GM15510 (cell line): ENCODE measurements around the gene UQCRC1.
A peak's percentile ranks its signal among the peaks of the same experiment; 100 is the strongest.

Experiments
- POLR2A ChIP-seq: IDR thresholded peaks from 3 replicates; pipeline ENCODE4 v1.6.1; 2011; ENCODE audit warnings: borderline replicate concordance; ENCODE audit not compliant: insufficient read length; ENCODE audit errors: extremely low read depth

The UQCRC1 gene

DNA sequence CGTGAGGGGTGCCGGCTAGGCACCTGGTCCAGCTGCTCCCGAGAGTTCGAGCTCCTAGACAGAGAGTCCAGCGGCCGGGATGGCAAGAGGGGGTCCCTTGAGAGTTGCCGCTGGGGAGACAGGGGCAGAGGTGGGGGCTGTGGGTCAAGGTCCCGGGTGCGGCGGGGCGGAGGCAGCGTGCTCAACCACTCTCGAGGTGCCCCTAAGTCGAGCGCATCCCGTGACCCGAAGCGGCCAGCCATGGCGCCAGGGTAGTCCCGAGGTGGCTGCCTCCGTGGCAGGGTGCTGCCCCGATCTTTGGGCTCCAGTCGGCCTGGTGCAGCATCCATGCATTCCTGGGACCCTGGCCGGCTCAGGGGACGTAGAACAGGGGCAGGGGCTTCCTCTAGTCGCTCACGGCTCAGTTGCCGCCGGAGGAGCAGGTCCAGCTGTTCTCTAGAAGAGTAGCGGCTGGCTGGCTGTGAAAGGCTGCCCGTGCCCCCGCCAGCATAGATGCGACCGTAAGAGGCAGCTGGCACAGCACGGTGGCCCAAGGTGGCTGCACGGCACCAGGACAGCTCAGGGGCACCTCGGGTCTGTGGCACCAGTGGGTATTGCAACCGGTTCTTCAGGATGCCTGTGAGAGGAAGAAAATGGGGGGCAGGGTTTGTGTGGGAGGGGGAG lies 30.6 kb upstream of the UQCRC1 start:
- no peak for TF ChIP-seq POLR2A

DNA sequence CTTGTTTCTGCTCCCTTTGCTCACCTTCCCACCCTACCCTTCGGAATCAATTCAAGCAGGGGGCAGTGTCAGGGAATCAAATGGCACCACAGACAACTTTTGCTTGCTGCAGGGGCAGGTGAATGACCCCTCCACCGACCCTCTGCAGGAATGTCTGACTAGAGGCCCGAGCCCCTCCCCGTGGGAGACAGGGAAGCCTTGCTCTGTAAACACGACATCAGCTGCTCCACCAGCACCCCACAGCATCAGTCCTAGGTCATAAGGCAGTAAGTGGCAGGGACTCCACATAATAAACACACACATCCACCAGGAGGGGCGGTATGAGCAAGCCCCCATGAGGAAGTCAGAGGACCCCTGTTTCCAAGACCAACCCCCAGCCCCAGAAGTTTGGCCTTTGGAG lies 27.9 kb upstream of the UQCRC1 start:
- TF ChIP-seq POLR2A, result no peak

DNA sequence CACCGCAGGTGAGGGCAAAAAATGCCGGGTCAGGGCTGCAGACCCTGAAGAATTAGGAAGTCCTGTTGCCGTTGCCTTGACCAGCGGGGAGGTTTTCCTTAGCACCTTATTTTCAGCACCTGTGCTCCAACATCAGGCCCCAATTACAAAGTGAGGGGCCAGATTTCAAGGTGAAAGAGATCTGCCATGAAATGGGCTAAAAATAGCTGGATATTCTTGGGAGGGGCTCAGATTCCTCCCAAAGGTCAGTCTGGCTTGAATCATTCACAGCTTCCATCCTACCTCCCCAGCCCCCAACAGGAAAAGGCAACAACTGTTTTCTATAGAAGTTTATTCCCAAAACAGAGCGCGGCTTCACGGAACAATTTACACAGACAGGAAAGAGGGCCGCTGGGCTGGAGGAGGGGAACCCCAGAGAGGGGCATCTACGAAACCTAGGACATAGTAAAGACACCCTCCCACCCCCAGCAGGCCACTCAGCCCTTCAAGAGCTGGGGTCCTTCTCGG lies 26.8 kb upstream of the UQCRC1 start:
- no peak for TF ChIP-seq POLR2A

DNA sequence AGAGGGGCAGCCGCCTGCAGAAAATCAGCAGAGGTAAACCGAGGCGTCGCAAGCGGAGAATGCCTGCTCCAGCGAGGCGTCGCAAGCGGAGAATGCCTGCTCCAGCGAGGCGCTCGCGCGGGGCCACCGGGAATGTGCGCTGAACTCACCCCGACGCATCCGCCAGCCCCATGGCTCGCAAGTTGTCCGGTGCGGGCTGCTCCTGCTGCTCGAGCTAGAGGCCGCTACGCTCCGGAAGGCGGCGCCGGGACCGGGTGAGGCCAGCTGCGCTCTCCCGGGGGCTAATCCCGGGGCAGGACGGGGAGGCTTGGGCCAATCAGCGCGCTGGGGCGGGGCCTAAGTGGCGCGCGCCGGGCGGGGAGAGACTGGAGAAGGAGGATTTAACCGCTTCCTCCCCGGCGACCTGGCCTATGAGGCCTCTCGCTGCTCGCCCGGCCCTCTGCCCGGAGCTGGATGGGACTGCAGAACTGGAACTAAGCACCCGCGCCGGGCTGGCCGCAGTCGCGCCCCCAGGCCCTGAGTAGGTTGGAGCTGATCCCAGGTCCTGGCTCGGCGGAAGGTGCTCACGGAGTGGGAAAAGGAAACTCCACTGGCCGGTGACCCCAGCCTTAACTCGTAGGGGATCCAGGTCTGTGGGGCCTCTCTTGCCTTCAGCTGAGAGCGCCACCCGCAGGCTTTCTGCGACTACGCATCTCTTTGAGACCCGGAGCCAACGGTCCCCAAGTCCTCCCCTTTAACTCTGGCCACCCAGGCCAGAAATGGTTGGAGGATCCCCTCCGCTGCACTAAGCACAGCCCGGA lies 26.0 kb upstream of the UQCRC1 start, which contains the start of gene SLC26A6:
TSS of gene SLC26A6 (minus strand) at position 240 of the 800 bp plus-strand sequence. CDS start at position 172, 68 bp downstream.
- TF ChIP-seq POLR2A, result peak; percentile 64

DNA sequence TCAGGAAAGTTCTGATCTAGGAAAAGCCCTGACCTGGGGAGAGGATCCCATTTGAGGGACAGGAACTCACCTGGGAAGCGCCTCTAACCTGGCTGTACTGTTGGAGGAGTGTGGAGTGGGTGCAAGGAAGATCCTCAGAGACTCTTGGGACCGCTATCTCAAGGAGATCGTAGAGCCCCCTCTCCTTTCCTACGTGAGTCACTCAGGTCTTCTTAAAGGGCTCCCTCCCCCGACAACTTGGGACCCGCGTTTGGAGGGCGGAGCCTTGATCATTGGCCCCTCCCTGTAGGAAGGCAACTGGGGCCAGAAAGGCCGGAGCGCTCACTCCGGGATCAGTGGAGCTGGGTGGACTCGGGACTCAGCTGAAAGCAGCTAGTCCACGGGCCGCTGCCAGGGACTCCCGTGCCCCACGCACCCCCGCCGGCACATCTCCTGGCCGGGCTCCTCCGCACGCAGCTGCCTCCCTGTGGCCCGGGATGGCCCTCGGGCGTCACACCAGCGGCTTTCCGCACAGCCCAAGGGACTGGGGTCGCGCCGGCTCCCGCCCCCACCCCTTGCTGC lies 25.3 kb upstream of the UQCRC1 start:
- no peak for TF ChIP-seq POLR2A

DNA sequence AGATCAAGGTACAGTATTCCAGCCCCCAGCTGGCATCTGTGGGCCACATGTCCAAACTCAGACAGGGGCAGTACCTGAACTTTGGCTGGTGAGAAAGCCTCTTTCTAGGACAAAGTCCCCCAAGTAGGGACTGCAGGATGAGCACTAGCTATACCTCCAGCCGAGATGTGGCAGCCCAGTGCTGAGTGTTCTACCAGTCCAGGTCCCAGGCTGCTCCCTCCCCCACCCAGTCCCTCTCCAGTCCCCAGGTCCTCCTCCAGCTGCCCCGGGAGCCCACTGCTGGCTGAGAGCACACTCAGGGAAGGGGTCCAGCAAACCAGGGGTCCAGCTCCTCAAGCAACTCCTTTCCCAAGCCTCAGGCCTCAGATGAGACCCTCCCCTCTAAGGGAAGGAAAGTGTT lies 24.3 kb upstream of the UQCRC1 start:
- TF ChIP-seq POLR2A, result no peak

DNA sequence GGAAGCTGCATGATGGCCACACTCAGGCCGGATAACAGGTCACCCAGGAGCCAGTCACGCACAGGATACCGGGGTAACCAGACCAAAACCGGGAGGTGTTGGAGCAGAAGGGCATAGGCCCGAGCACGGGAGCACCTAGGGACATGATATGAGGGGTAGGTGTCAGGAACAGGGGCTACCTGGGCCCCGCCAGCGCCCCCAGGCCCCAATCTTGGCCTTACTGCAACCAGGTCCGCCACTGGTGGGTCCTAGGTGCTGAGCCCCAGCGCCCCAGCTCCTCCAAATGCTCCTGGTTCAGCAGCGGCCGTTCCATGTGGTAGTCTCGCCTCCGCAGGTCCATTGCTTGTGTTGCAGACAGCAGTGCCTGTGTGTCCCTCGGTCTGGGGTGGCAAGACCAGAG lies 23.8 kb upstream of the UQCRC1 start:
- TF ChIP-seq POLR2A, result no peak

DNA sequence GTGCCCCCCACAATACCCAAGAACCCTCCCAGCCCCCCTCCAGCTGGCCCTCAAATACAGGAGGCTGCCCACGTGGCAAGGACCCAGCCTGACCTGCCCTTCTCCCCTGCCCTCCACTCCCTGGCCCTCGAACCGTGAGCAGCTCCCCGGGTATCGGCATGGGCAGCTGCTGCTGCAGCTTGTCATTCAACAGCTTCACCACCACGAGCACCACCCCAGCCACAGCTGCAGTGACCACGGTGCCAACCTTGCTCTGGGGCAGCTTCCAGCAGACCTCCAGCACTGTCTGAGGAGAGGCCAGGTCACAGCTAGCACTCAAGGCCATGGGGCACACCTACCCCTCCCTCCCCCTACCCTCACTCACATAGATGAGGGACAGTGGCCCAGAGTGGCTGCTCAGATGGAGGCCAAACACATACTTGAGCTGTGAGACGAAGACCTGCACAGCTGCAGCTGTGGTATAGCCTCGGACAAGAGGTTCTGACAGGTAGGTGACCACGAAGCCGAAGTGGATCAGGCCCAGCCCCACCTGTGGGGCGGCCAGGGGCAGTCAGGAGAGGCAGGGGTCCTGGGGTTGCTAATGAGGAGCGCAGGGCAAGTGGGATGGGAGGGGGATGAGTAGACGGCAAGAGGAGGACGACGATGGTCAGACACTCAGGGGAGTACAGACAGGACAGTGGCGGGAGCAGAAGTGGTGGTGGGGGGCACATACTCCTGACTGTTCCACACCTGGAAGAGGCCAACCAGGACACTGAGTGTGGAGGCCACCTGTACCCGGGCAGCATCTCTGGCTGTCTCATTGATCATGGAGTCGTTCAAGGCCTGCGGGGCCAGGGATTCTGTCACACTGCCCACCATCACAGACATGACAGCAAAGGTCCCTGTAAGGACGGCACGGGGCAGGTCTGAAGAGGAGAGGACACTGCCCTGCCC lies 22.3 kb upstream of the UQCRC1 start:
- no peak for TF ChIP-seq POLR2A

DNA sequence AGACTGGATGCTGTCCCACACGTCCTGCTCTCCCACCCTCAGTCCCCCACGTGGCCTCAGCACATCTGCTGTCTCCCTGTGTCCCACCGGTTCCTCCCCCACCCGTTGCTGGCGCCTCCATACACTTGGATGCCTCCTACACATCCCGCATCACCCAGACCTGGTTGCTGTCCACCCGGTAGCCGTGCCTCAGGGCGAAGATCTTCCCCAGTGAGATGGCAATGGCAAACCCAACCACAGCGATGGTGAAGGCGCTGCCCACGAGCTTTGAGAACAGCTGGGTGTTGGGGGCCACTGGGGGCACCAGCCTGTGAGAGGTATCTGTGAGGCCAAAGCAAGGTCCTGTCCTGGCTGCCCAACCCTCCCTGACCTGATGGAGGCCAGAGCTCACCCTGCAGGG lies 21.4 kb upstream of the UQCRC1 start:
- no peak for TF ChIP-seq POLR2A

DNA sequence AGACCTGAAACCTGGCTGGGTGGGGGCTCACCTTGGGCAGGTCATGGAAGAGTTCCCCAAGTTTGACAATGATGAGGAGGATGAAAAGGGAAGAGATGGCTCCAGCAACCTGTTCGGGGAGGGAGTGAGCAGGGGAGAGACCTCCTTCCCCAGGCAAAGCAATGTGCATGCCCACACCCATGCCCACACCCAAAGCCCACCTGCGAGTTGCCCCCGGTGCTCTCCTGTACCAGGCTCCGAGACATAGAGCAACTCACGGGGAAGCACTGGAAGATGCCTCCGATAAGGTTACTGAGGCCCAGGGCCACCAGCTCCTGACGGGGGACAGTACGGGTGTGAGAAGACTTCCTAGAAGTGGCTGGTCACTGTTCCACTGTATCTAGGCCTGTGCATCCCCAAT lies 21.0 kb upstream of the UQCRC1 start:
- TF ChIP-seq POLR2A, result no peak

DNA sequence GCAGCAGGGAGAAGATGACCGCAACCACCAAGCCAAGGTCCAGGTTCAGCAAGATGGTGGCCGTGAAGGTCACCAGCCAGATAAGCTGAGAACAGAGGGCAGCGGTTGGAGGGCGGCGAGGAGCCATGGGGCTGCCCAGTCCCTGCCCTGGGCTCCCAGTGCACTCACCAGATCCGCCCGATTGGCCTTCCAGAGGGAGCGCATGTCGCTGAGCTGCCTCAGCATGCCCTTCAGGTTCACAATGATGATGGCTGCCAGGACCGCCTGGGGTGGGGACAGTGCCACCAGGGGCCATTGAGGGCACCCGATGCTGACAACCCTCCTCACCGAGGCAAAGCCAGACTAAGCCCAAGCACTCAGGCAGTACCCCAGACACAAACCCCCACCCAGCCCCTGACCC lies 20.4 kb upstream of the UQCRC1 start:
- no peak for TF ChIP-seq POLR2A

DNA sequence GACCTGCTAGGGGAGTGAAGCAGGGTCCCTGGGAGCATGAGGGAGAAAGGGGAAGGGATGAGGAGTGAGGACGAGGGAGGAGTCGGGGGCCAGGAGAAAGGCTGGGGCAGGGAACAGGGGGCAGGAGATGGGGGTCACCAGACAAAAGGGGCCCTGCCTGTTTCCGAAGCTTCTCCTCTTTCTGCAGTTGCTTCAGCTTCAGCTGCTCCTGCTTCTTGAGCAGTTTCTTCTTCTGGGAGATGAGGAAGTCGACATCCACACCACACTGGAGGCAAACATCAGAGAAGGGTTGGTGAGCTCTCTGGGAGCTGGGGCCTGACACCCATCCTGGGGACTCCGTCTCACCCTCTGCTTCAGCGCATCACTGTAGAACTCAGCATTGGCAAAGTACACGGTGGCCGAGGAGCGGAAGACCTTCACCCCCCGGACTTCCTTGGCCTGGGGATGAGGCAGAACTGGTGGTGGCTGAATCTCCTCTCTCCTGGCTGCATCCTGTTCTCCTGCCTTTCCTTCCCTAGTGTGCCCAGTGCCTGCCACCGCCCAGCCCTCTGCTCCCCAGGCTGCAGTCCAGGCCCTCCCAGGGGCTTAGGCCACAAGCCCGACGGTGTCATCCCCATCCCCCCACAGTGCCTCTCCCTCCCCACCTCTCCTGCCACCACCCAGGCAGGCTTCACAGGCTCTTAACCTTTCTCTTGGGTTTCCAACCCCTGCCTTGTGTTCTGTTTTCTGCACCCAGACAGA lies 19.0 kb upstream of the UQCRC1 start:
- no peak for TF ChIP-seq POLR2A

DNA sequence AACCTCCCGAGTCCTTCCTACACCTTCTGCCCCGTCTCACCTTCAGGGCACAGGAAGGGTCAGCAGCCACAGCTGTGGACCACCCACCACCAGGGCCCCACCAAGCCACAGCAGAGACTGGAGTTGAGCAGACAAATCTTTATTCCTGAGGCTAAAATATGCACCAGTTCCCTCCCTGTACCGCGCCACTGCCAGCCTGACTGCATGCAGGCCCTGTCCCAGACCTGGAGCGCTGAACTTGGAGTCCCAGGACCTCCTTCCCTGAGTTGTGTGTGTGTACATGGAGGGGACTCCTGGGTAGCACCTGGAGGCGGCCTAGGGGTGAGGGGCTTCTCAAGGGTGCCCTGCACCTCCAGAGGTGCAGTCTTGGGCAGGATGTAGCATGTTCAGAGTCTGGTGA lies 16.2 kb upstream of the UQCRC1 start:
- no peak for TF ChIP-seq POLR2A

DNA sequence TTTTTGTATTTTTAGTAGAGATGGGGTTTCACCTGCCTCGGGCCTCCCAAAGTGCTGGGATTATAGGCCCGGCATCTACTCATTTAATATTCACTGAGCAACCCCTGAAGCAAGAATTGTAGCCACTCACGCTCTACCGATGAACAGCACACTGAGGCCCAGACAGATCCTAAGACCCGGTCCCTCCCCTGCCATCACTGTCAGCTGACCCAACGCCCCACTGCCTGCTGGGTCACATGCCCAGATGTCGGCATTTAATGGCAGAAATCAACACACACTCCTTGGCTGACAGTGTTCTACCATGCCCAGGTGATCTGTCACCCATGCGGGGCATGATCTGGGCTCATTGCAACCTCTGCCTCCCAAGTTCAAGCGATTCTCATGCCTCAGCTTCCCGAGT lies 15.3 kb upstream of the UQCRC1 start:
- TF ChIP-seq POLR2A, result no peak

DNA sequence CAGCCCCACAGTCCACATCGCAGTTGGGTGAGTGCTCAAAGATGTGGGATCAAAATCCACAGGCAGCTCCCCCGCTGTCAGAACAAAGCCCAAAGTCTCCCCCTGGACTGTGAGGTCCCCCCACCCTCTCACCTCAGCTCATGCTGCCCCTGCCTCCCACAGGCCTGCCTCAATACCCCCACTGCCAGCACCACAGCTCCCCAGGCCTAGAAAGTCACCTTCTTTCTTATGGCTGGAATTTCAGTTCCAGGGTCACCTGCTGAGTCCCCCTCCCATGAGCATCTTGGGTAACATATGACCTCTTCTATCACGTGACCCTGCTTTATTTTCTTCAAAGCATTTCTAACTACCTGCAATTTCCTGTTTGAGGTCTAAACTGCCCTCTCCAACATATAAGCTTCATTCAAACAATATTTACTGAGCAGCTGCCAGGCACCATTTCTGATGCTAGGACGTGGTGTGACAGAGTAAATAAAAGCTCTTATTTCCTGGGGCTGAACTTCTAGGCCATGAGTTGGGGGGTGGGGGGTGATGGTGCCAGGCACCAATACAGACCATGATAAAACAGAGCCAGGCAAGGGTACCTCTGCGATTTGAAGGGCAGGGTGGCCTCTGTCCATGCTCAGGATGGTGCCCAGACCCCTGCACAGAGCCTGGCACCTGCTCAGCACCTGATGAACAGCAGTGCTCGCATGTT lies 14.6 kb upstream of the UQCRC1 start:
- no peak for TF ChIP-seq POLR2A
